HepG2 (cell line): ENCODE measurements around the gene SNX15. TPM values are rescaled to one million over a fixed set of nuclear protein-coding genes. Genes with fewer than 3 reads are reported as not detected.

Source experiments
- CBX2 ChIP-seq, 2 experiments: fragments of 200-600 bp in 1 of 2; sonication (generic); formaldehyde crosslinking in 1 of 2; IDR thresholded peaks; 2 replicates each; pipeline versions ENCODE4 v1.7.0 to v1.8.1; 2018 to 2022; ENCODE audit warnings: low read depth in 2 of 2, low read length in 1 of 2, mild to moderate bottlenecking in 1 of 2, missing genetic modification reagents in 1 of 2
- FLYWCH1 ChIP-seq: sonication (generic); formaldehyde crosslinking; IDR thresholded peaks from 2 replicates; pipeline ENCODE4 v1.8.1; 2023; ENCODE audit warnings: mild to moderate bottlenecking, missing genetic modification reagents
- SMC3 ChIP-seq: IDR thresholded peaks from 2 replicates; pipeline ENCODE4 v1.6.1; 2011; ENCODE audit warnings: low read length, improper control_type of control experiment
- polyA plus RNA-seq, 8 experiments: library from polyadenylated mRNA; depleted of rRNA in 3 of 8; stranded (reverse) in 7 of 8; unstranded in 1 of 8; fragments of >200 nt; fragmentation: Illumina TruSeq in 4 of 8; extraction: Trizol in 4 of 8; gene quantifications; 2 replicates each; pipeline versions ENCODE4 v1.2.1 to v1.2.3, GENCODE V29; 2011 to 2016; ENCODE audit warnings: low read depth in 4 of 8, missing spikeins in 1 of 8, mixed read lengths in 1 of 8; ENCODE audit not compliant: insufficient read depth in 1 of 8
- total RNA-seq, 5 experiments: library from RNA; depleted of rRNA; stranded (reverse); fragments of >200 nt; fragmentation: Illumina TruSeq; extraction: Trizol; gene quantifications; 2 replicates each; pipeline ENCODE4 v1.2.3, GENCODE V29; 2016; ENCODE audit warnings: low read depth in 1 of 5
- TF ChIP-seq, protein P1 (sequence below), 2 experiments: fragments of 450-650 bp in 1 of 2; sonication (generic) in 1 of 2; formaldehyde crosslinking in 1 of 2; IDR thresholded peaks; 2 replicates each; pipeline versions ENCODE4 v1.6.1 to v1.8.0; 2016 to 2022; ENCODE audit warnings: antibody characterized with exemption in 1 of 2, mild to moderate bottlenecking in 1 of 2, missing genetic modification reagents in 1 of 2

Gene SNX15
- total and polyA plus RNA-seq, 2 of the 13 experiments (the other 11 are each of a cell fraction or from before 2014, with no cell fraction given): 19.1 to 22.6 TPM

DNA sequence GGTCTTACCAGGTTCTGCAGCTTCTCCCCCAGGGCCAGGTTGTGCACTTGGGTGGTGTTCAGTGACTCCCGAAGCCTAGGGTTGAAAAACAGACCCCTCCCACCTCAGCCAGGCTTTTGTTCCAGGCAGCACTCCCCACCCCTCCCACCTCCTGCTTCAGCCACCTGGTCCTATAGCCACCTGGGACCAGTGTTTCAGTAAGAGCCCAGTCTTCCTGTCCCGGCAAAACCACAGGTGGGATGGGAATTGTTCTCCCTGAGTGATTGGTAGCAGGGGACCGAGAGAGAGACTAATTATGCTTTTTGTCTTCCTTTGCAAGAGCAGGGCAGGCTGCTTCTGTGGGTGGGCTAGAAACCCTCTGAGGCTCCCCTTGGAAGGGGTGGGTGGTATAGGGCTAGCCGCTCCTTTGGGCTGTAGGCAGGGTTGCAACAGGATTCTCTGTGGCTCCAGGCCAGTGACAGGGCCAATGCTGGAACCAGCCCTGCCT lies 39.6 kb downstream of the SNX15 start (continued):
- TF ChIP-seq, protein P1, sequence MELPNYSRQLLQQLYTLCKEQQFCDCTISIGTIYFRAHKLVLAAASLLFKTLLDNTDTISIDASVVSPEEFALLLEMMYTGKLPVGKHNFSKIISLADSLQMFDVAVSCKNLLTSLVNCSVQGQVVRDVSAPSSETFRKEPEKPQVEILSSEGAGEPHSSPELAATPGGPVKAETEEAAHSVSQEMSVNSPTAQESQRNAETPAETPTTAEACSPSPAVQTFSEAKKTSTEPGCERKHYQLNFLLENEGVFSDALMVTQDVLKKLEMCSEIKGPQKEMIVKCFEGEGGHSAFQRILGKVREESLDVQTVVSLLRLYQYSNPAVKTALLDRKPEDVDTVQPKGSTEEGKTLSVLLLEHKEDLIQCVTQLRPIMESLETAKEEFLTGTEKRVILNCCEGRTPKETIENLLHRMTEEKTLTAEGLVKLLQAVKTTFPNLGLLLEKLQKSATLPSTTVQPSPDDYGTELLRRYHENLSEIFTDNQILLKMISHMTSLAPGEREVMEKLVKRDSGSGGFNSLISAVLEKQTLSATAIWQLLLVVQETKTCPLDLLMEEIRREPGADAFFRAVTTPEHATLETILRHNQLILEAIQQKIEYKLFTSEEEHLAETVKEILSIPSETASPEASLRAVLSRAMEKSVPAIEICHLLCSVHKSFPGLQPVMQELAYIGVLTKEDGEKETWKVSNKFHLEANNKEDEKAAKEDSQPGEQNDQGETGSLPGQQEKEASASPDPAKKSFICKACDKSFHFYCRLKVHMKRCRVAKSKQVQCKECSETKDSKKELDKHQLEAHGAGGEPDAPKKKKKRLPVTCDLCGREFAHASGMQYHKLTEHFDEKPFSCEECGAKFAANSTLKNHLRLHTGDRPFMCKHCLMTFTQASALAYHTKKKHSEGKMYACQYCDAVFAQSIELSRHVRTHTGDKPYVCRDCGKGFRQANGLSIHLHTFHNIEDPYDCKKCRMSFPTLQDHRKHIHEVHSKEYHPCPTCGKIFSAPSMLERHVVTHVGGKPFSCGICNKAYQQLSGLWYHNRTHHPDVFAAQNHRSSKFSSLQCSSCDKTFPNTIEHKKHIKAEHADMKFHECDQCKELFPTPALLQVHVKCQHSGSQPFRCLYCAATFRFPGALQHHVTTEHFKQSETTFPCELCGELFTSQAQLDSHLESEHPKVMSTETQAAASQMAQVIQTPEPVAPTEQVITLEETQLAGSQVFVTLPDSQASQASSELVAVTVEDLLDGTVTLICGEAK (IDR thresholded peaks at IDR 0.05): no peak
- TF ChIP-seq, protein P1 (CRISPR knock-in tag; IDR thresholded peaks at IDR 0.05): no peak
- TF ChIP-seq CBX2 (IDR thresholded peaks at IDR 0.05; ENCODE audit: low read depth, low read length) (no peak), CBX2 (CRISPR knock-in tag; IDR thresholded peaks at IDR 0.05; ENCODE audit: low read depth) (no peak), FLYWCH1 (CRISPR knock-in tag) (no peak), SMC3 (no peak)
